OCI-LY3 (cell line): ENCODE results near the gene PRKCE.

Experiments used
- EZH2phosphoT487 ChIP-seq: fragments of 200-600 bp; shearing (Covaris generic); IDR thresholded peaks from 2 replicates; pipeline ENCODE4 v1.6.1; 2018; ENCODE audit warnings: antibody characterized with exemption, mixed run types, low read depth
- TF ChIP-seq, protein P1 (sequence below): fragments of 200-600, 300-600 bp; sonication (generic); IDR thresholded peaks from 2 replicates; pipeline ENCODE4 v1.5.1; 2014; ENCODE audit warnings: antibody characterized with exemption, low read length, low read depth

DNA sequence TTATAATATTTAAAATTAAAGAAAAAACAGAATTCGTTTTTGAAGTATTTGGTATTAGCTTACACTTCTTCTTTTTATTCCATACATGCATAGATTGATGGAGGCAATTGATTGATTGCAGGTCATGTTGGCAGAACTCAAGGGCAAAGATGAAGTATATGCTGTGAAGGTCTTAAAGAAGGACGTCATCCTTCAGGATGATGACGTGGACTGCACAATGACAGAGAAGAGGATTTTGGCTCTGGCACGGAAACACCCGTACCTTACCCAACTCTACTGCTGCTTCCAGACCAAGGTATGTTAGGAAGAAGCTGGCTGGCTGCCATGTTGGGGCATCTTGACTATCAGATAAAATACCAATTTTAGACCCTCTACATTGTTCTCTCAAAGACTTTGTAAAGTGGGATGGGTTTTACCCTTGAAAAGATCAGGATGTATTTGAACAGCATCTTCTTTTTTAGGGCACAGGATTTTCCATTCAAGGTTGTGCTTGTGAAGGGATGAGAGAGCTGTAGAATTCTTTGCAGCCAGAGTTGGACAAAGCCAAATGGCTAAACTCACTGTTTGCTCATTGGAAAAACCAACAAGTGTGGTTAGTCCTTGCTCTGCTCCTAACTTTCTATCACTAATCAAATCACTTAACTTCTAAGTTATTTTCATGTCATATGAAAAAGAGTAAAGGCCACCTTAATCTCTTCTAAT lies 358.9 kb downstream of the PRKCE start:
- TF ChIP-seq, protein P1, sequence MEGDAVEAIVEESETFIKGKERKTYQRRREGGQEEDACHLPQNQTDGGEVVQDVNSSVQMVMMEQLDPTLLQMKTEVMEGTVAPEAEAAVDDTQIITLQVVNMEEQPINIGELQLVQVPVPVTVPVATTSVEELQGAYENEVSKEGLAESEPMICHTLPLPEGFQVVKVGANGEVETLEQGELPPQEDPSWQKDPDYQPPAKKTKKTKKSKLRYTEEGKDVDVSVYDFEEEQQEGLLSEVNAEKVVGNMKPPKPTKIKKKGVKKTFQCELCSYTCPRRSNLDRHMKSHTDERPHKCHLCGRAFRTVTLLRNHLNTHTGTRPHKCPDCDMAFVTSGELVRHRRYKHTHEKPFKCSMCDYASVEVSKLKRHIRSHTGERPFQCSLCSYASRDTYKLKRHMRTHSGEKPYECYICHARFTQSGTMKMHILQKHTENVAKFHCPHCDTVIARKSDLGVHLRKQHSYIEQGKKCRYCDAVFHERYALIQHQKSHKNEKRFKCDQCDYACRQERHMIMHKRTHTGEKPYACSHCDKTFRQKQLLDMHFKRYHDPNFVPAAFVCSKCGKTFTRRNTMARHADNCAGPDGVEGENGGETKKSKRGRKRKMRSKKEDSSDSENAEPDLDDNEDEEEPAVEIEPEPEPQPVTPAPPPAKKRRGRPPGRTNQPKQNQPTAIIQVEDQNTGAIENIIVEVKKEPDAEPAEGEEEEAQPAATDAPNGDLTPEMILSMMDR, result no peak
- TF ChIP-seq EZH2phosphoT487, result no peak
